WI38 (cell line): ENCODE data around the gene GNA14.

Experiments
- H3K4me3 ChIP-seq: 2 replicates; pipeline ENCODE4 v1.5.1; 2011; ENCODE audit warnings: low read depth, mild to moderate bottlenecking, control low read depth, low read length
- CTCF ChIP-seq: IDR thresholded peaks from 2 replicates; pipeline ENCODE4 v1.5.1; 2012; ENCODE audit warnings: low read depth, mild to moderate bottlenecking, control low read depth, low read length

Gene GNA14

GRCh38 chr9:77427256-77427927 is 220.7 kb downstream of the GNA14 start:
- TF ChIP-seq CTCF = no peak
- no peak overlapping the region for H3K4me3 ChIP-seq

GRCh38 chr9:77426712-77427111 is 221.4 kb downstream of the GNA14 start:
- no peak overlapping the region for H3K4me3 ChIP-seq
- no peak for TF ChIP-seq CTCF

- no peak overlapping the region for H3K4me3 ChIP-seq
- no peak for TF ChIP-seq CTCF
Observed at GRCh38 chr9:77424993-77425392, 223.1 kb downstream of the GNA14 start.

- no peak for TF ChIP-seq CTCF
- no peak overlapping the region for H3K4me3 ChIP-seq
Observed at GRCh38 chr9:77423841-77424240, 224.3 kb downstream of the GNA14 start.

- H3K4me3 ChIP-seq = no peak overlapping the region
- TF ChIP-seq CTCF = no peak
Observed at GRCh38 chr9:77422969-77423368, 225.2 kb downstream of the GNA14 start.

GRCh38 chr9:77421506-77422265 is 226.4 kb downstream of the GNA14 start:
- H3K4me3 ChIP-seq = no peak overlapping the region
- TF ChIP-seq CTCF = no peak

- TF ChIP-seq CTCF = no peak
- no peak overlapping the region for H3K4me3 ChIP-seq
Observed at GRCh38 chr9:77420641-77421040, 227.5 kb downstream of the GNA14 start.
